Measurements from ENCODE around the gene DENND2D. TPM values are rescaled to one million over a fixed set of nuclear protein-coding genes. Genes with fewer than 3 reads are reported as not detected.
A peak's percentile ranks its signal among the peaks of the same experiment; 100 is the strongest.

The DENND2D gene
- total RNA-seq, 1 donor from 2014 or later: 0.18 TPM

DNA sequence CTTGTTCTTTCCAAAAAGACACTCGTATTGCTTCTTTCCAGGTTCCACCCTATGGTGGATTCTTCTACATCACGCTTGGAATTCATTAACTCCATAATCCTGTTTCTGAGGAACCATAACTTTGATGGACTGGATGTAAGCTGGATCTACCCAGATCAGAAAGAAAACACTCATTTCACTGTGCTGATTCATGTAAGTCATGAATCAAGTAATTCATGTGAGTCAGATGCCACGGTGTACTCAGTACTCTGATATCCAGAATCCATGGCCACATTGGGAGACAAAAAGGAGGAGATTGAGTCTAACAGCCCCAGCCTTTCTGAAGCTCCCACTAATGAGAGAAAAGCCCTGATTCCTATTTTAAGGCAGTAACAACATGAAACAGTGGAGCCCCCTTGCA is 34.4 kb upstream of the DENND2D start:
- peak overlapping the region; percentile 22 for H2AFZ ChIP-seq (ENCODE audit: low read depth, low read length)
- H4K20me1 ChIP-seq (ENCODE audit: insufficient read depth, low read length): no peaks in the 10 kb centered on the region
- peaks cover 9% of the 10 kb centered on the region for H3K4me1 ChIP-seq (ENCODE audit: insufficient read depth, low read length)
- TF ChIP-seq EZH2 (IDR thresholded peaks at IDR 0.05; ENCODE audit: insufficient read depth, low read length): no peak
- TF ChIP-seq, protein P1, sequence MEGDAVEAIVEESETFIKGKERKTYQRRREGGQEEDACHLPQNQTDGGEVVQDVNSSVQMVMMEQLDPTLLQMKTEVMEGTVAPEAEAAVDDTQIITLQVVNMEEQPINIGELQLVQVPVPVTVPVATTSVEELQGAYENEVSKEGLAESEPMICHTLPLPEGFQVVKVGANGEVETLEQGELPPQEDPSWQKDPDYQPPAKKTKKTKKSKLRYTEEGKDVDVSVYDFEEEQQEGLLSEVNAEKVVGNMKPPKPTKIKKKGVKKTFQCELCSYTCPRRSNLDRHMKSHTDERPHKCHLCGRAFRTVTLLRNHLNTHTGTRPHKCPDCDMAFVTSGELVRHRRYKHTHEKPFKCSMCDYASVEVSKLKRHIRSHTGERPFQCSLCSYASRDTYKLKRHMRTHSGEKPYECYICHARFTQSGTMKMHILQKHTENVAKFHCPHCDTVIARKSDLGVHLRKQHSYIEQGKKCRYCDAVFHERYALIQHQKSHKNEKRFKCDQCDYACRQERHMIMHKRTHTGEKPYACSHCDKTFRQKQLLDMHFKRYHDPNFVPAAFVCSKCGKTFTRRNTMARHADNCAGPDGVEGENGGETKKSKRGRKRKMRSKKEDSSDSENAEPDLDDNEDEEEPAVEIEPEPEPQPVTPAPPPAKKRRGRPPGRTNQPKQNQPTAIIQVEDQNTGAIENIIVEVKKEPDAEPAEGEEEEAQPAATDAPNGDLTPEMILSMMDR (IDR thresholded peaks at IDR 0.05; ENCODE audit: insufficient read depth, low read depth, low read length): no peak
- H3K9ac ChIP-seq (ENCODE audit: low read length): no peak overlapping the region
- no peak overlapping the region for H3K4me3 Mint-ChIP-seq (ENCODE audit: unreplicated experiment)
- H3K27me3 ChIP-seq (ENCODE audit: insufficient read depth, low read length): no peaks in the 10 kb centered on the region
- H3K9me3 Mint-ChIP-seq (ENCODE audit: unreplicated experiment): peaks cover 4% of the 10 kb centered on the region
- peak; percentile 70 for DNase-seq (ENCODE audit: low read depth)
- peaks cover 12% of the 10 kb centered on the region for H3K4me1 Mint-ChIP-seq (ENCODE audit: low read depth, unreplicated experiment)
- peak overlapping the region; percentile 58 for H3K27ac ChIP-seq (ENCODE audit: low read depth, low read length)
- no peaks in the 10 kb centered on the region for H3K36me3 ChIP-seq (ENCODE audit: insufficient read depth, low read length)
- peak; percentile 94 for FAIRE-seq
- H3K79me2 ChIP-seq (ENCODE audit: insufficient read depth, low read length): no peaks in the 10 kb centered on the region
- H3K4me3 ChIP-seq (ENCODE audit: insufficient read depth, low read depth, low read length): no peak overlapping the region
- H3K4me2 ChIP-seq (ENCODE audit: low read length): peak overlapping the region; percentile 42
- no peaks in the 10 kb centered on the region for H3K9me3 ChIP-seq (ENCODE audit: insufficient read depth, low read depth, low read length)
- no peak overlapping the region for H3K27ac Mint-ChIP-seq (ENCODE audit: unreplicated experiment)
- H3K27me3 Mint-ChIP-seq (ENCODE audit: low read depth, unreplicated experiment): no peaks in the 10 kb centered on the region
- no peaks in the 10 kb centered on the region for H3K36me3 Mint-ChIP-seq (ENCODE audit: low read depth, unreplicated experiment)

DNA sequence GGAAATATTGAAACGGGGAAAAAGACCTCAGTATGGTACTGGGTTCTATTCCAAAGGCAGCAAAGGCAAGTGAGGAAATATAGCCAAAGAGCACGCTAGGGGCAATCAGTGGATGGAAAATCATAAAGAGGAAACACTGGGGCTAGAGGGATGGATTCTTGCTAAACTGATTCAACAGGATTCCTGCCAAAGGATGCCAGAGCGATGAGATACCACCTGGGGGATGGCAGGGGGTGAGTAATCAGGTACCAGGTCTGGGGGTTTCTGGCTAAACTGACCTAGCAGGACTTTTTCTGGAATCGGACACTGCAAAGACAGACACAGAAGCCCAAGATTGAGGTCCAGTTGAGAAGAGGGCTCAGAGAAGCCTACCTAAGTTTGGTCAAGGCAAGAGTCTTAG is 33.8 kb upstream of the DENND2D start:
- Mint-ChIP-seq H3K36me3 (ENCODE audit: low read depth, unreplicated experiment) (no peaks in the 10 kb centered on the region), H3K27ac (ENCODE audit: unreplicated experiment) (no peak overlapping the region), H3K4me3 (ENCODE audit: unreplicated experiment) (no peak overlapping the region), H3K4me1 (ENCODE audit: low read depth, unreplicated experiment) (peaks cover 14% of the 10 kb centered on the region), H3K9me3 (ENCODE audit: unreplicated experiment) (peaks cover 2% of the 10 kb centered on the region), H3K27me3 (ENCODE audit: low read depth, unreplicated experiment) (no peaks in the 10 kb centered on the region)
- Histone ChIP-seq H3K4me1 (ENCODE audit: insufficient read depth, low read length) (peaks cover 10% of the 10 kb centered on the region), H3K9ac (ENCODE audit: low read length) (no peak overlapping the region), H2AFZ (ENCODE audit: low read depth, low read length) (peak overlapping the region; percentile 3), H3K27me3 (ENCODE audit: insufficient read depth, low read length) (no peaks in the 10 kb centered on the region), H3K4me2 (ENCODE audit: low read length) (peak overlapping the region; percentile 42), H3K9me3 (ENCODE audit: insufficient read depth, low read depth, low read length) (no peaks in the 10 kb centered on the region), H3K36me3 (ENCODE audit: insufficient read depth, low read length) (no peaks in the 10 kb centered on the region), H4K20me1 (ENCODE audit: insufficient read depth, low read length) (no peaks in the 10 kb centered on the region), H3K79me2 (ENCODE audit: insufficient read depth, low read length) (no peaks in the 10 kb centered on the region), H3K4me3 (ENCODE audit: insufficient read depth, low read depth, low read length) (no peak overlapping the region), H3K27ac (ENCODE audit: low read depth, low read length) (peak overlapping the region; percentile 58)
- FAIRE-seq (no peak), DNase-seq (ENCODE audit: low read depth) (peak; percentile 52)
- TF ChIP-seq, protein P1 (IDR thresholded peaks at IDR 0.05; ENCODE audit: insufficient read depth, low read depth, low read length): no peak
- TF ChIP-seq EZH2 (IDR thresholded peaks at IDR 0.05; ENCODE audit: insufficient read depth, low read length): no peak

DNA sequence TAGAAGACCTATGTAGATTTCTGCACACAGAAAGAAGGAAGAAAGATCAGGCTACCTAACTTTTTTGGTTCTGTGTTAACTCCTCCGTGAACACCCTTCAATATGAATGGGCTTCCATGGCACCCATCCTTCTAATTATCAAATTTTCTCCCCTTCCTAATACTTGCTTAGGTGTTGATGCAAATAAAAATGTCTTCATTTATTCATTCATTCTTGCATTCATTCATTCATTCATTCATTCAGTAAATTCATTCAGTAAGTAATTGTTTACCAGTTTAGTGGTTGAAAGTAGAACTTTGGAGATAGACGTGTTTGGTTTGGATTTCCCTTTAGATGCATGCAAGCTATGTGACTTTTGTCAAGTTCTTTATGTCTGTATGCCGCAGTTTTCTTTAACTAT is 31.7 kb upstream of the DENND2D start:
- H3K79me2 ChIP-seq (ENCODE audit: insufficient read depth, low read length): no peaks in the 10 kb centered on the region
- H3K4me3 ChIP-seq (ENCODE audit: insufficient read depth, low read depth, low read length): no peak overlapping the region
- no peak overlapping the region for H2AFZ ChIP-seq (ENCODE audit: low read depth, low read length)
- H3K9ac ChIP-seq (ENCODE audit: low read length): no peak overlapping the region
- H3K27me3 Mint-ChIP-seq (ENCODE audit: low read depth, unreplicated experiment): no peaks in the 10 kb centered on the region
- no peaks in the 10 kb centered on the region for H3K9me3 ChIP-seq (ENCODE audit: insufficient read depth, low read depth, low read length)
- no peak overlapping the region for H3K27ac Mint-ChIP-seq (ENCODE audit: unreplicated experiment)
- no peak overlapping the region for H3K4me2 ChIP-seq (ENCODE audit: low read length)
- FAIRE-seq: no peak
- no peaks in the 10 kb centered on the region for H3K27me3 ChIP-seq (ENCODE audit: insufficient read depth, low read length)
- no peaks in the 10 kb centered on the region for H3K36me3 Mint-ChIP-seq (ENCODE audit: low read depth, unreplicated experiment)
- H3K9me3 Mint-ChIP-seq (ENCODE audit: unreplicated experiment): peaks cover 2% of the 10 kb centered on the region
- no peaks in the 10 kb centered on the region for H4K20me1 ChIP-seq (ENCODE audit: insufficient read depth, low read length)
- no peak for TF ChIP-seq EZH2 (IDR thresholded peaks at IDR 0.05; ENCODE audit: insufficient read depth, low read length)
- TF ChIP-seq, protein P1 (IDR thresholded peaks at IDR 0.05; ENCODE audit: insufficient read depth, low read depth, low read length): no peak
- H3K27ac ChIP-seq (ENCODE audit: low read depth, low read length): no peak overlapping the region
- peaks cover 31% of the 10 kb centered on the region for H3K4me1 Mint-ChIP-seq (ENCODE audit: low read depth, unreplicated experiment)
- no peak overlapping the region for H3K4me3 Mint-ChIP-seq (ENCODE audit: unreplicated experiment)
- no peak for DNase-seq (ENCODE audit: low read depth)
- no peaks in the 10 kb centered on the region for H3K36me3 ChIP-seq (ENCODE audit: insufficient read depth, low read length)
- H3K4me1 ChIP-seq (ENCODE audit: insufficient read depth, low read length): peaks cover 28% of the 10 kb centered on the region

Measured in astrocyte (in vitro differentiated cells and primary cell).